A673 (cell line): ENCODE data around the gene LRRN4. TPM values are rescaled to one million over a fixed set of nuclear protein-coding genes. Genes with fewer than 3 reads are reported as not detected.
A peak's percentile ranks its signal among the peaks of the same experiment; 100 is the strongest.

Experiments used
- BruUV-seq: library from RNA; stranded (reverse); fragments of 400-500 nt; replicated peaks from 2 replicates; lab custom pipeline; 2021; lab: Mats Ljungman, UMichigan
- CTCF ChIA-PET: fragments of 300-600 bp; sonication (Branson Sonifier 250); formaldehyde crosslinking; loops from one replicate; lab custom pipeline; 2022; ENCODE audit warnings: antibody characterized with exemption; lab: Charles Lee
- POLR2A ChIA-PET: fragments of 300-600 bp; sonication (Branson Sonifier 250); formaldehyde crosslinking; loops from one replicate; lab custom pipeline; 2022; ENCODE audit warnings: antibody characterized with exemption; ENCODE audit not compliant: low non-redundant PET; lab: Charles Lee
- DNase-seq: peaks from one replicate; pipeline ENCODE4 v3.0.0-alpha.2; 2015; ENCODE audit warnings: low spot score
- H3K27ac ChIP-seq: fragments of 200-600 bp; sonication (generic); 2 replicates; pipeline ENCODE4 v1.5.1; 2016; ENCODE audit warnings: mixed run types, low read depth, mild to moderate bottlenecking, mixed read lengths, antibody characterized with exemption, low read length; ENCODE audit not compliant: poor library complexity, severe bottlenecking
- H3K27me3 ChIP-seq: fragments of 200-600 bp; sonication (generic); replicated peaks from 2 replicates; pipeline ENCODE4 v1.6.1; 2017; ENCODE audit warnings: mixed run types, low read depth, mild to moderate bottlenecking, mixed read lengths, antibody characterized with exemption, low read length; ENCODE audit not compliant: insufficient read depth, poor library complexity
- H3K36me3 ChIP-seq: fragments of 200-600 bp; sonication (generic); 2 replicates; pipeline ENCODE4 v1.6.1; 2016; ENCODE audit warnings: mixed run types, mild to moderate bottlenecking, mixed read lengths, antibody characterized with exemption, low read length; ENCODE audit not compliant: insufficient read depth, poor library complexity, severe bottlenecking
- H3K4me1 ChIP-seq: fragments of 200-600 bp; sonication (generic); 2 replicates; pipeline ENCODE4 v1.6.1; 2017; ENCODE audit warnings: mixed run types, mild to moderate bottlenecking, mixed read lengths, antibody characterized with exemption, low read length; ENCODE audit not compliant: insufficient read depth, poor library complexity, severe bottlenecking
- H3K4me3 ChIP-seq: fragments of 200-600 bp; sonication (generic); 2 replicates; pipeline ENCODE4 v1.5.1; 2016; ENCODE audit warnings: low read depth, mixed run types, mild to moderate bottlenecking, mixed read lengths, low read length; ENCODE audit not compliant: poor library complexity, severe bottlenecking
- H3K9me3 ChIP-seq: fragments of 200-600 bp; sonication (generic); 2 replicates; pipeline ENCODE4 v1.6.1; 2016; ENCODE audit warnings: mixed run types, low read depth, mild to moderate bottlenecking, mixed read lengths, antibody characterized with exemption, low read length; ENCODE audit not compliant: poor library complexity, severe bottlenecking
- CTCF ChIP-seq: fragments of 300-800, 200-600 bp; sonication (generic); conservative IDR thresholded peaks from 2 replicates; pipeline ENCODE4 v1.5.1; 2017; ENCODE audit warnings: low read depth, mild to moderate bottlenecking, antibody characterized with exemption, low read length, moderate library complexity, mixed read lengths
- EZH2 ChIP-seq: fragments of 200-600 bp; sonication (generic); IDR thresholded peaks from 2 replicates; pipeline ENCODE4 v1.6.1; 2017; ENCODE audit warnings: borderline replicate concordance, low read depth, mild to moderate bottlenecking, mixed read lengths, antibody characterized with exemption, low read length; ENCODE audit not compliant: poor library complexity, severe bottlenecking
- intact Hi-C: fragments of 100-400 bp; cut with micrococcal nuclease; formaldehyde crosslinking; loops from one replicate; pipeline ENCODE4 v1.10.0; 2022; ENCODE audit not compliant: unreplicated experiment
- total RNA-seq: library from RNA; stranded (reverse); gene quantifications from 2 replicates; pipeline ENCODE4 v1.2.3, GENCODE V29; 2021

LRRN4 gene
- total RNA-seq, 1 experiment from 2014 or later = not detected

- DNase-seq = peak; percentile 26
- H3K36me3 ChIP-seq = no peaks in the 10 kb centered on the region
- intact Hi-C loops = loop anchor here (10.0 kb wide), 1 partner anchor 279 kb away; no protein-coding TSS in a partner anchor
- H3K4me3 ChIP-seq = no peak overlapping the region
- no peaks in the 10 kb centered on the region for H3K27me3 ChIP-seq
- H3K9me3 ChIP-seq = no peaks in the 10 kb centered on the region
- no TSS peak for BruUV-seq
- peaks cover 7% of the 10 kb centered on the region for H3K4me1 ChIP-seq
- TF ChIP-seq EZH2 (no peak), CTCF (peak; percentile 45)
- POLR2A ChIA-PET = interaction anchor here (0.6 kb wide), 1 partner anchor 10 kb away, joined by 3 read pairs; no protein-coding TSS in a partner anchor
- CTCF ChIA-PET = interaction anchor here (0.5 kb wide), 1 partner anchor 328 kb away, joined by 6 read pairs; no protein-coding TSS in a partner anchor
- H3K27ac ChIP-seq = no peak overlapping the region
Measured at GRCh38 chr20:6074145-6074561, 20.3 kb upstream of the LRRN4 start.

- Histone ChIP-seq H3K4me3 (no peak overlapping the region), H3K27ac (no peak overlapping the region), H3K9me3 (no peaks in the 10 kb centered on the region), H3K27me3 (no peaks in the 10 kb centered on the region), H3K36me3 (no peaks in the 10 kb centered on the region), H3K4me1 (peaks cover 7% of the 10 kb centered on the region)
- ChIA-PET POLR2A (no interaction called here), CTCF (no interaction called here)
- no peak for TF ChIP-seq CTCF
- no peak for TF ChIP-seq EZH2
- BruUV-seq = no TSS peak
- DNase-seq = no peak
- intact Hi-C loops = loop anchor here (10.0 kb wide), 1 partner anchor 276 kb away; no protein-coding TSS in a partner anchor
Measured at GRCh38 chr20:6070829-6071695, 17.2 kb upstream of the LRRN4 start.

GRCh38 chr20:6069669-6070068 lies 15.8 kb upstream of the LRRN4 start:
- no peak overlapping the region for H3K27ac ChIP-seq
- ChIA-PET CTCF (no interaction called here), POLR2A (no interaction called here)
- intact Hi-C loops = loop anchor here (10.0 kb wide), 1 partner anchor 275 kb away; no protein-coding TSS in a partner anchor
- DNase-seq = no peak
- no peak overlapping the region for H3K4me3 ChIP-seq
- no TSS peak for BruUV-seq
- no peaks in the 10 kb centered on the region for H3K27me3 ChIP-seq
- no peak for TF ChIP-seq CTCF
- no peak for TF ChIP-seq EZH2
- no peaks in the 10 kb centered on the region for H3K36me3 ChIP-seq
- H3K4me1 ChIP-seq = no peaks in the 10 kb centered on the region
- H3K9me3 ChIP-seq = no peaks in the 10 kb centered on the region
